Measurements from ENCODE around the gene NALCN.

GRCh38 chr13:101258509-101258908, 157.8 kb downstream of the NALCN start:
- no peak for TF ChIP-seq CTCF (IDR thresholded peaks at IDR 0.05 in 2 of 3, conservative IDR thresholded peaks at IDR 0.05 in 1 of 3; ENCODE audit: control insufficient read depth in 2 of 3, extremely low read depth in 1 of 3, insufficient read depth in 1 of 3, low read depth in 3 of 3, low read length in 3 of 3)
- TF ChIP-seq HCFC1 (IDR thresholded peaks at IDR 0.05; ENCODE audit: low read length), result no peak
